ENCODE measurements around the gene NR2C2AP. TPM values are rescaled to one million over a fixed set of nuclear protein-coding genes. Genes with fewer than 3 reads are reported as not detected.

The NR2C2AP gene
- total and polyA plus RNA-seq, 2 donors (not counting 3 experiments of a cell fraction or from before 2014, with no cell fraction given) = 11.9 to 17.5 TPM

GRCh38 chr19:19169236-19170052 is 33.8 kb downstream of the NR2C2AP start:
- no peaks in the 10 kb centered on the region for H3K9me3 ChIP-seq (replicated peaks; ENCODE audit: control insufficient read depth, insufficient read depth, low read length)
- FAIRE-seq (no peak), DNase-seq (ENCODE audit: low read depth, low spot score) (no peak)
- intact Hi-C loops (cut with micrococcal nuclease) = no loop called here
- no peaks in the 10 kb centered on the region for H3K27me3 ChIP-seq (ENCODE audit: control insufficient read depth in 2 of 2, insufficient read depth in 2 of 2, low read length in 2 of 2)
- no peaks in the 10 kb centered on the region for H4K20me1 ChIP-seq (replicated peaks; ENCODE audit: control insufficient read depth, extremely low read depth, insufficient read depth, low read length)
- POLR2A ChIA-PET = no interaction called here
- H2AFZ ChIP-seq (ENCODE audit: low read depth, low read length) = no peak overlapping the region
- peaks cover 5% of the 10 kb centered on the region for H3K4me1 ChIP-seq (ENCODE audit: control insufficient read depth, extremely low read depth, insufficient read depth, low read length)
- no peak overlapping the region for H3K4me3 ChIP-seq (replicated peaks in 1 of 3; ENCODE audit: insufficient read depth in 1 of 3, low read depth in 1 of 3, low read length in 3 of 3)
- no peaks in the 10 kb centered on the region for H3K9me1 ChIP-seq (replicated peaks; ENCODE audit: control insufficient read depth, extremely low read depth, insufficient read depth, low read length)
- no peaks in the 10 kb centered on the region for H3K36me3 ChIP-seq (ENCODE audit: control insufficient read depth in 2 of 2, extremely low read depth in 1 of 2, insufficient read depth in 2 of 2, low read length in 2 of 2)
- dilution Hi-C loops (cut with MboI; ENCODE audit: extremely low pct_ligation_motif_present, low sequenced_read_pairs) = no loop called here
- no peak overlapping the region for H3K27ac ChIP-seq (ENCODE audit: insufficient read depth, low read depth, low read length)
- H3K79me2 ChIP-seq (ENCODE audit: control insufficient read depth, insufficient read depth, low read length) = no peaks in the 10 kb centered on the region
- H3K4me2 ChIP-seq (ENCODE audit: insufficient read depth, low read length) = peak overlapping the region; percentile 30
- CTCF ChIA-PET = interaction anchor here (0.6 to 2.3 kb wide), 2 partner anchors 15 to 23 kb away, joined by 3 to 8 read pairs; no protein-coding TSS in a partner anchor
- TF ChIP-seq FOS (IDR thresholded peaks at IDR 0.05; ENCODE audit: borderline replicate concordance, insufficient read depth, low read length) (no peak), MAX (IDR thresholded peaks at IDR 0.05; ENCODE audit: insufficient read depth, insufficient read length) (no peak), JUN (IDR thresholded peaks at IDR 0.05; ENCODE audit: borderline replicate concordance, insufficient read depth, insufficient read length, low read depth) (no peak), MYC (IDR thresholded peaks at IDR 0.05; ENCODE audit: low read depth, low read length) (no peak), CTCF (IDR thresholded peaks at IDR 0.05; ENCODE audit: extremely low read depth in 1 of 2, insufficient read depth in 1 of 2, low read depth in 1 of 2, low read length in 2 of 2) (no peak), POLR2A (IDR thresholded peaks at IDR 0.05; ENCODE audit: low read depth, low read length) (no peak), EZH2 (IDR thresholded peaks at IDR 0.05; ENCODE audit: borderline replicate concordance, low read depth, low read length, severe bottlenecking) (no peak), POLR2AphosphoS5 (IDR thresholded peaks at IDR 0.05; ENCODE audit: insufficient read depth, low read depth, low read length) (no peak), GATA2 (IDR thresholded peaks at IDR 0.05; ENCODE audit: insufficient read depth, insufficient read length, low read depth, low read length) (no peak)
- BruUV-seq (replicated peaks) = no TSS peak
- no peak overlapping the region for H3K9ac ChIP-seq (replicated peaks; ENCODE audit: extremely low read depth, insufficient read depth, low read length)
